Measurements from ENCODE around the gene IL1RL1.
A peak's percentile ranks its signal among the peaks of the same experiment; 100 is the strongest.

IL1RL1 gene

GRCh38 chr2:102337481-102338386 is 26.4 kb downstream of the IL1RL1 start:
- DNase-seq = no peak

- no peak for DNase-seq
Measured at GRCh38 chr2:102340778-102341177, 29.4 kb downstream of the IL1RL1 start.

GRCh38 chr2:102342888-102343287 is 31.5 kb downstream of the IL1RL1 start:
- DNase-seq = no peak

GRCh38 chr2:102344397-102344796 is 33.0 kb downstream of the IL1RL1 start:
- no peak for DNase-seq

- DNase-seq = no peak
Measured at GRCh38 chr2:102345329-102345920, 34.1 kb downstream of the IL1RL1 start.

- no peak for DNase-seq
Measured at GRCh38 chr2:102346381-102347130, 35.2 kb downstream of the IL1RL1 start.

GRCh38 chr2:102350137-102350793 is 38.9 kb downstream of the IL1RL1 start:
- peak in 1 of 2 experiments; percentile 1 for DNase-seq

GRCh38 chr2:102355526-102356380 is 44.4 kb downstream of the IL1RL1 start, which contains the start of gene IL18R1:
IL18R1 (plus strand) TSS chr2:102355796; CDS start chr2:102362661, 6,865 bp downstream.
- peak in 1 of 2 experiments; percentile 41 for DNase-seq

GRCh38 chr2:102356381-102356712 is 45.0 kb downstream of the IL1RL1 start:
- DNase-seq = no peak

GRCh38 chr2:102356741-102357140 is 45.4 kb downstream of the IL1RL1 start:
- DNase-seq = no peak

- no peak for DNase-seq
Measured at GRCh38 chr2:102357937-102358336, 46.6 kb downstream of the IL1RL1 start.

GRCh38 chr2:102358496-102358895 is 47.1 kb downstream of the IL1RL1 start:
- no peak for DNase-seq

GRCh38 chr2:102359527-102359926 is 48.2 kb downstream of the IL1RL1 start:
- no peak for DNase-seq

GRCh38 chr2:102361632-102362241 is 50.4 kb downstream of the IL1RL1 start:
- no peak for DNase-seq

GRCh38 chr2:102365763-102366162 is 54.4 kb downstream of the IL1RL1 start:
- no peak for DNase-seq

GRCh38 chr2:102366406-102367112 is 55.2 kb downstream of the IL1RL1 start:
- no peak for DNase-seq

GRCh38 chr2:102367331-102367971 is 56.1 kb downstream of the IL1RL1 start:
- DNase-seq = no peak

- DNase-seq = no peak
Measured at GRCh38 chr2:102368461-102369109, 57.2 kb downstream of the IL1RL1 start.

GRCh38 chr2:102369866-102370265 is 58.5 kb downstream of the IL1RL1 start:
- no peak for DNase-seq
